Activated CD8-positive, alpha-beta T cell treated with anti-CD3 and anti-CD28 coated beads for 36 hours (primary cell): ENCODE data around the gene SRA1. TPM values are rescaled to one million over a fixed set of nuclear protein-coding genes. Genes with fewer than 3 reads are reported as not detected.

ENCODE experiments used
- ATAC-seq: fragments of 200-7000 bp; cut with Tn5 transposase; one replicate; pipeline ENCODE4 v1.10.0; 2021; ENCODE audit warnings: mild to moderate bottlenecking, moderate library complexity
- CTCF ChIA-PET: fragments of 350-600 bp; sonication (Branson Sonifier 250); formaldehyde crosslinking; loops from one replicate; lab custom pipeline; 2021; ENCODE audit warnings: antibody characterized with exemption; lab: Charles Lee
- POLR2A ChIA-PET: fragments of 350-600 bp; sonication (Branson Sonifier 250); formaldehyde crosslinking; loops from one replicate; lab custom pipeline; 2021; ENCODE audit warnings: antibody characterized with exemption; lab: Charles Lee
- DNase-seq: peaks from one replicate; pipeline ENCODE4 v3.0.0-alpha.2; 2020
- H3K27ac Mint-ChIP-seq: one replicate; pipeline ENCODE4 v1.8.0; 2021; ENCODE audit warnings: mild to moderate bottlenecking, mixed read lengths
- H3K27me3 Mint-ChIP-seq: one replicate; pipeline ENCODE4 v1.8.0; 2021; ENCODE audit warnings: mixed read lengths
- H3K36me3 Mint-ChIP-seq: one replicate; pipeline ENCODE4 v1.8.0; 2021; ENCODE audit warnings: low read depth, mixed read lengths
- H3K4me1 Mint-ChIP-seq: one replicate; pipeline ENCODE4 v1.8.0; 2021; ENCODE audit warnings: low read depth, mixed read lengths
- H3K4me3 Mint-ChIP-seq: one replicate; pipeline ENCODE4 v1.8.0; 2021; ENCODE audit warnings: mild to moderate bottlenecking, moderate library complexity, mixed read lengths
- H3K9me3 Mint-ChIP-seq: one replicate; pipeline ENCODE4 v1.8.0; 2021; ENCODE audit warnings: mixed read lengths
- CTCF ChIP-seq: fragments of 200-600 bp; IDR thresholded peaks from one replicate; pipeline ENCODE4 v1.8.0; 2022; ENCODE audit warnings: antibody characterized with exemption, mild to moderate bottlenecking
- intact Hi-C: fragments of 100-400 bp; cut with micrococcal nuclease; formaldehyde crosslinking; loops from one replicate; pipeline ENCODE4 v1.10.0; 2022
- total RNA-seq, 2 experiments: library from RNA; stranded (reverse); gene quantifications; one replicate each; pipeline ENCODE4 v1.2.3, GENCODE V29; 2021

SRA1 gene
- total RNA-seq, 2 experiments from 2014 or later = 47.8 to 49.5 TPM

- Mint-ChIP-seq H3K27ac (no peak overlapping the region), H3K4me1 (peaks cover 1% of the 10 kb centered on the region), H3K4me3 (no peak overlapping the region), H3K27me3 (no peaks in the 10 kb centered on the region), H3K36me3 (peaks cover 32% of the 10 kb centered on the region), H3K9me3 (no peaks in the 10 kb centered on the region)
- intact Hi-C loops = no loop called here
- ChIA-PET CTCF (no interaction called here), POLR2A (no interaction called here)
- DNase-seq (no peak), ATAC-seq (no peak)
- TF ChIP-seq CTCF = no peak
Measured at GRCh38 chr5:140542972-140543371, 14.3 kb downstream of the SRA1 start.

GRCh38 chr5:140540227-140540626, 17.0 kb downstream of the SRA1 start:
- intact Hi-C loops = no loop called here
- CTCF ChIA-PET = interaction anchor here (1.1 to 1.6 kb wide), 2 partner anchors 95 to 168 kb away, joined by 3 to 6 read pairs; no protein-coding TSS in a partner anchor
- POLR2A ChIA-PET = interaction anchor here (0.8 to 1.0 kb wide), 3 partner anchors 8 to 66 kb away, joined by 3 read pairs; no protein-coding TSS in a partner anchor
- no peak overlapping the region for H3K4me3 Mint-ChIP-seq
- H3K27me3 Mint-ChIP-seq = no peaks in the 10 kb centered on the region
- TF ChIP-seq CTCF = no peak
- DNase-seq = no peak
- peaks cover 1% of the 10 kb centered on the region for H3K4me1 Mint-ChIP-seq
- ATAC-seq = no peak
- H3K36me3 Mint-ChIP-seq = peaks cover 42% of the 10 kb centered on the region
- peak overlapping the region; percentile 50 for H3K27ac Mint-ChIP-seq
- no peaks in the 10 kb centered on the region for H3K9me3 Mint-ChIP-seq

GRCh38 chr5:140524003-140524402, 33.3 kb downstream of the SRA1 start:
- no peaks in the 10 kb centered on the region for H3K27me3 Mint-ChIP-seq
- intact Hi-C loops = no loop called here
- H3K4me3 Mint-ChIP-seq = no peak overlapping the region
- ChIA-PET POLR2A (no interaction called here), CTCF (no interaction called here)
- no peaks in the 10 kb centered on the region for H3K9me3 Mint-ChIP-seq
- H3K27ac Mint-ChIP-seq = no peak overlapping the region
- DNase-seq = no peak
- peaks cover 26% of the 10 kb centered on the region for H3K36me3 Mint-ChIP-seq
- H3K4me1 Mint-ChIP-seq = no peaks in the 10 kb centered on the region
- ATAC-seq = no peak
- no peak for TF ChIP-seq CTCF

DNA sequence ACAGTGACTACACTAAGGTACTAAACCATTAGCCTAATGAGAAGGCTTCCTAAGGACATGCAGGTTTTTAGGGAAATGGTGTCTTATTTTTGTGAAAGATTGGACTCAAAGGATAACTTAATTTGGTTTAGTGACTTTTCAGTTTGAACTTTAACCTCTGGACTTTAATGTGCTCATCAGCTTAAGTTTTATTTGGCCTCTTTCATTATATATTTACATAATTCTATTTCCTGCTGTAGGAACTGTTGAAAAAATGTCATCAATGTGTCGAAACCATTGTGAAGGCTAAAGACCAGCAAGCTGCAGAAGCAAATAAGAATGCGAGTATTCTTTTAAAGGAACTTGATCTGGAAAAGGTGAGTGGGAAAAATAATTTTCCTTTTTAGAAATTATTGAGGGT, 44.1 kb downstream of the SRA1 start:
- TF ChIP-seq CTCF = no peak
- no peaks in the 10 kb centered on the region for H3K27me3 Mint-ChIP-seq
- no peak for ATAC-seq
- H3K36me3 Mint-ChIP-seq = peaks cover 48% of the 10 kb centered on the region
- intact Hi-C loops = no loop called here
- ChIA-PET CTCF (no interaction called here), POLR2A (no interaction called here)
- no peak overlapping the region for H3K4me3 Mint-ChIP-seq
- H3K4me1 Mint-ChIP-seq = no peaks in the 10 kb centered on the region
- no peaks in the 10 kb centered on the region for H3K9me3 Mint-ChIP-seq
- no peak for DNase-seq
- H3K27ac Mint-ChIP-seq = no peak overlapping the region

GRCh38 chr5:140509898-140510297, 47.4 kb downstream of the SRA1 start:
- H3K4me3 Mint-ChIP-seq = no peak overlapping the region
- intact Hi-C loops = no loop called here
- CTCF ChIA-PET = no interaction called here
- H3K36me3 Mint-ChIP-seq = peaks cover 45% of the 10 kb centered on the region
- no peak for TF ChIP-seq CTCF
- no peaks in the 10 kb centered on the region for H3K4me1 Mint-ChIP-seq
- H3K27me3 Mint-ChIP-seq = no peaks in the 10 kb centered on the region
- H3K9me3 Mint-ChIP-seq = no peaks in the 10 kb centered on the region
- no peak for ATAC-seq
- DNase-seq = no peak
- POLR2A ChIA-PET = no interaction called here
- no peak overlapping the region for H3K27ac Mint-ChIP-seq
